SIG-M5 treated with dmso at 0.1 percent for 504 hours (cell line): ENCODE data around the gene PCED1A.
A peak's percentile ranks its signal among the peaks of the same experiment; 100 is the strongest.

Experiments
- DNase-seq: peaks from one replicate; lab custom pipeline; 2025; ENCODE audit not compliant: unreplicated experiment; lab: John Stamatoyannopoulos, UW

Gene PCED1A, protein sequence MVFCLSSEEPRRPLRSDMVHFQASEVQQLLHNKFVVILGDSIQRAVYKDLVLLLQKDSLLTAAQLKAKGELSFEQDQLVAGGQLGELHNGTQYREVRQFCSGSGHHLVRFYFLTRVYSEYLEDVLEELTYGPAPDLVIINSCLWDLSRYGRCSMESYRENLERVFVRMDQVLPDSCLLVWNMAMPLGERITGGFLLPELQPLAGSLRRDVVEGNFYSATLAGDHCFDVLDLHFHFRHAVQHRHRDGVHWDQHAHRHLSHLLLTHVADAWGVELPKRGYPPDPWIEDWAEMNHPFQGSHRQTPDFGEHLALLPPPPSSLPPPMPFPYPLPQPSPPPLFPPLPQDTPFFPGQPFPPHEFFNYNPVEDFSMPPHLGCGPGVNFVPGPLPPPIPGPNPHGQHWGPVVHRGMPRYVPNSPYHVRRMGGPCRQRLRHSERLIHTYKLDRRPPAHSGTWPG

GRCh38 chr20:2840138-2840966 lies at the start of gene PCED1A, which contains the start of gene VPS16:
Gene PCED1A (minus strand): TSS chr20:2840655. CDS start chr20:2839912, 743 bp downstream.
Gene VPS16 (plus strand): TSS chr20:2840745. CDS start chr20:2840775, 30 bp downstream.
- peak; percentile 76 for DNase-seq

GRCh38 chr20:2889797-2890196 lies 49.3 kb upstream of the PCED1A start:
- DNase-seq: no peak

- DNase-seq: no peak
These were observed 48.8 kb upstream of the PCED1A start for GRCh38 chr20:2889209-2889608.

DNA sequence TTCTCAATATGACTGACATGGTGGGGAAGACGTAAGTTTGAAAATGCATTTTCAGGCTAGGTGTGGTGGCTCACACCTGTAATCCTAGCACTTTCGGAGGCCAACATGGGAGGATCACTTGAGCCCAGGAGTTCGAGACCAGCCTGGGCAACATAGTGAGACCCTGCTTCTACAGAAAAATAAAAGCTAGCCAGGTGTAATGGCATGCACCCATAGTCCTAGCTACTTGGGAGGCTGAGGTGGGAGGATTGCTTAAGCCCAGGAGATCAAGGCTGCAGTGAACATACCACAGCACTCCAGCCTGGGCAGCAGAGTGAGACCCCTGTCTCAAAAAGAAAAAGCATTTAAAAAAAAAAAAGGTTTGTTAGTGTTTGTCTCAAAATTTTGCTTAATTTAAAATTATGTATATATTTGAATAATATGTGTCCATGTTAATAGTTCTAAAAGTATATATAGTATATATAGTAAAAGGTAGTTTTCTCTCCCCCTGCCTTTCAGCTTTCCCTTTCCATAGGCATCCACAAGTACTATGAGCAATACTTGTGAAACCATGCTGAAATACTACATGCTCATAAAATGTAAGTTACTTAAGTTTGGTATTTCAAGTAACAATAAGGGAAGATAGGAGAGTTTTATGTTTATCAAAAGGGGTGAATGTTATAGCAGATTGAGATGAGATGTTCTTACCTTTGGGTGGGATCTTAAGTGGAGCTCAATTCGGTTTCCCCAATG lies 47.9 kb upstream of the PCED1A start:
- DNase-seq: peak; percentile 11

DNA sequence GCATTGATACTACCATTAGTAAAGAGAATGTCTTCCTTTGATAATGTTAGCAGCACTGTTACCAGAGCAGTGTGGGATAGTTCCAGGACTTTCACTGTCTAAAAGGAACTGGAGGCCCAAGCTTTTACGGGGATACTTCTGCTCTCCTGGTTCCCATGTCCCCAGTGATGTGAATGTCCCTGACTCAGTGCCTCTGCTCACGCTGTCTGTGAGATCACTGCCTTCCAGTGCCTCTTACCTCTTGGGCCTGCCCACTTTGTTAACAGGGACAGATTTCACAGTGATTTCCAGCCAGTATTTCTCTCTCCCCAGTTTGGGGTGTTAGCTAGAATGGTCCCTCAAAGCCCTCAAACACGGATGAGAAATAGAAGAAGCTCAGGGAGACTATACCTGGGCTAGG lies 47.3 kb upstream of the PCED1A start:
- DNase-seq: no peak

GRCh38 chr20:2883726-2884637 lies 43.5 kb upstream of the PCED1A start:
- DNase-seq: no peak

DNA sequence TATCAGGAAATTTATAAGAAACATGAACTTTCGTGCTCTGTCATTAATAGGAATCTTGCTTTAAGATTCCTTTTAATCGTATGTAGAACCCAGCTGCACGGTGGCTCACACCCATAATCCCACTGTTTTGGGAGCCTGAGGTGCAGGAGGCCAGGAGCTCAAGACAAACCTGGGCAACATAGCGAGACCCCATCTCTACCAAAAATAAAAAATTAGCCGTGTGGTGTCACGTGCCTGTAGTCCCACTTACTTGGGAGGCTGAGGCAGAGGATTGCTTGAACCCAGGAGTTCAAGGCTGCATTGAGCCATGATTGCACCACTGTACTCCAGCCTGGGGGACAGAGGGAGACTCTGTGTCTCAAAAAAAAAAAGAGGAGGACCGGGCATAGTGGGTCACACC lies 40.2 kb upstream of the PCED1A start:
- DNase-seq: no peak

- DNase-seq: no peak
These were observed 38.7 kb upstream of the PCED1A start for GRCh38 chr20:2879146-2879545.

- no peak for DNase-seq
These were observed 38.1 kb upstream of the PCED1A start for GRCh38 chr20:2878515-2878914.

DNA sequence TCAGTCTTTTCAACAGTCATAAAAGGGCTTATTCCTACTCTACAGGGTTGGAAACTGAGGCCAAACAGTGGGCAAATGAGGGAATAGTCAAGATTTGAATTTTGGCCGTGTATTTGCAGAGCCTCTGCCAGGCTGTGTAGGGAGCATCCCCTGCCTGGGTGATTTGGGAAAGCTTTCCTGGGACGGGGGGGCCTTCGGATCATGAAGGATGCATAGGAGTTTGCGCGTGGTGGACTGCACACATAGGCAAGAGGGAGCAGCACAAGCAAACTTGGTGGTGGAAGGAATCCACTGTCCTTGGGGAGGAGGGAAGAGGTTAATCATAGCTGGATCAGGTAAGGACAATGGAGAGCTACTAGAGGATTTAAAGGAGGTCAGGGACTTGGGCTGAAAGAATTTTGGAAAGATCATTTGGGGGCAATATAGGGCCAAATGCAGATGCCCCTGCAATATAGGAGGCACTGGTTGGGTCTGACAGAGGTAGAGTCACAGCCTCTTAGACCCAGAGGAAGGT lies 35.3 kb upstream of the PCED1A start:
- DNase-seq: no peak

DNA sequence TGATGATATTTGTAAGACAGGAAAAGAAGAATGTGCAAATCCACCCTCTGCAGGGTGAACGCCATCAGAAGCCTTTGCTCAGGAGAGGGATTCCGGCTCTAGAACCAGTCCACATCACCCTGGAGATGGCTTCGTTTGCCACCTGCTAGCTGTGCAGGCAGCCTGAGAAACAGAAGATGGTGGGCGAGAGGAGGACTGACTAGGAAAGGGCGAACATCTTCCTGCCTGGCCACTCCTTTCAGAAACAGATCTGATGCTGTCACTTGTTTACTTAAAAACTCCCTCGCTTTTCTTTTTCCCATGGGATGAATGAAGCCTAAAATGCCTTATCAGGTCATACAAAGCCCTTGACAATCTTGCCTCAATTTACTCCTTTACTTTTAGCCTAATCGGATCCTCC lies 34.0 kb upstream of the PCED1A start:
- DNase-seq: no peak

DNA sequence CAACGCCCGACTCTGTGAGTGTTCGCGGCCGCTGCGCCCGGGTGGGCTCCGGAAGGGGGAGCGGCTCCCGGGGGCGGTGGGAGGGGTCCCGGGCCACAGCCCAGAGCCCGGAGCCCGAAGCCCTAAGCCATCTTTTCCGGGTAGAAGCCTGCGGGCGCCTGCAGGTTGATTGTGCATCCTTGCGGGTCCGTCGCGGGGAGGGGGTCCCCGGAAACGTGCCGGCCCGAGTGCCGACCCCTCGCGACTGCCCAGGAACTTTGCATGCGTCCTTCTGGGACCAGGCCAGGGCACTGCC lies 33.2 kb upstream of the PCED1A start:
- DNase-seq: no peak

- DNase-seq: peak; percentile 91
These were observed 32.7 kb upstream of the PCED1A start, which contains the start of gene PTPRA for GRCh38 chr20:2873010-2873746. Gene PTPRA (plus strand): TSS chr20:2873481. CDS start chr20:2964278, 90,797 bp downstream.

GRCh38 chr20:2872459-2873009 lies 32.1 kb upstream of the PCED1A start:
- DNase-seq: peak; percentile 52

DNA sequence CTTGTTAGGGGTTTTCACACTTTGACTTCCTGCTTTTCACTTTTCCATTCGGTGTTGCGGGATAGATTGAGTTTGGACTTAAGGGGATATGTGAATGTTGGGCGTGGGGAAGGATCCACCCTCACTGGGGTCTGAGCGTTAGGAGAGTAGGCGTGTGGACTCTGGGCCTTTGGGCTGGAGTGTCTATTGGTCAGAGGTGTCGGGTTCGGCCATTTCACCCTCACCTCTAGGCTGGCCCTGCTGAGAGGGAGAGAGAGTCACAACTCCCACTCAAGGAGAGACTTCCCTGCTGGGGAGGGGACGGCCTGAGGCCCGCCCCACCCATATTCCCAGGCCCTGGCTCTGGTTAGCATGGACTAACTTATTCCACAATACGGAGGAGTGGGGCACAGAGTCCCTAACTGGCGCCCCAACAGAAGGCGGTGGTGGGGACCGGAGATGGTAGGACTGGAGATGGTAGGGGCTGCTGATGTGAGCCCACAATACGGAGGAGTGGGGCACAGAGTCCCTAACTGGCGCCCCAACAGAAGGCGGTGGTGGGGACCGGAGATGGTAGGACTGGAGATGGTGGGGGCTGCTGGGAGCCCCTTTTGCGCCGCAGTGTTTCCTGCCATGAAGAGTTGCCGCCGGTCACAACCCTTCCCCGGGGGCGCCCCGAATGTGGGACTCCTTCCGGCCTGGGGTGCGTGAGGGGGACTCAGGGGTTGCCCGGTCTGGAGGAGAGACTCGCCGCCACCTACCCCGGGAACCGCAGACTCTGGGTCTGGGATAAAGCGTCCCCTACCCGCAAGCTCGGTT lies 31.4 kb upstream of the PCED1A start:
- no peak for DNase-seq

DNA sequence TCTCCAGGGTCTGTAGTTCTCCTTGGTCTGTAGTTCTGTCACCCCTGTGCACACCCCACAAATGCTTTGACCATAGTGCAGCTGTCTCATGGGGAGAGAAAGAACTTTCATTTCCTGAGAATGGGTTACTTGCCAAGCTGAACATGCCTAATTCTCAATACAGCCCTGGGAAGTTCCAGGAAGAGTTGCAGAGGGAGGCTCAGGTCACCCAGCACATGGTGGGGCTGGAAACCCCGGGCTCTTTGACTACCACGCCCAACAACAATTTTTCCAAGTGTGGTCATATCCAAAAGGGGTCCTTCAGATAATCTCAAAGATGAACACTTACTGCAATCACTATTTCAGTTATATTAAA lies 30.6 kb upstream of the PCED1A start:
- no peak for DNase-seq

DNA sequence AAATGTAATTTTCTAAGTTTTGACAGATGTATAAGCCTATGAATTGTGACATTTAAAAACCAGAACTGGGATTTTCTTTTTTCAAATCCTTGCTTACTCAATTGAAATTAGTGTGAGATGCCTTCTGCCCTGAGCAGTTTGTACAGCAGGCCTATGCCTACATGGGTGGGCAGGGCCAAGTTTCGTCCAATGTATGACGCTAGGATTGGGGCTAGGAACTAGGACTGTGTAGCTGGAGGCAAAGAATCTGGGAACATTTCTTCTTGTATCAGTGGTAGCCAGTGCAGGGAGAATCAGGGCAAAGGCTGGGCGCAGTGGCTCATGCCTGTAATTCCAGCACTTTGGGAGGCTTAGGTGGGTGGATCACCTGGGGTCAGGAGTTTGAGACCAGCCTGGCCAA lies 28.9 kb upstream of the PCED1A start:
- DNase-seq: no peak

DNA sequence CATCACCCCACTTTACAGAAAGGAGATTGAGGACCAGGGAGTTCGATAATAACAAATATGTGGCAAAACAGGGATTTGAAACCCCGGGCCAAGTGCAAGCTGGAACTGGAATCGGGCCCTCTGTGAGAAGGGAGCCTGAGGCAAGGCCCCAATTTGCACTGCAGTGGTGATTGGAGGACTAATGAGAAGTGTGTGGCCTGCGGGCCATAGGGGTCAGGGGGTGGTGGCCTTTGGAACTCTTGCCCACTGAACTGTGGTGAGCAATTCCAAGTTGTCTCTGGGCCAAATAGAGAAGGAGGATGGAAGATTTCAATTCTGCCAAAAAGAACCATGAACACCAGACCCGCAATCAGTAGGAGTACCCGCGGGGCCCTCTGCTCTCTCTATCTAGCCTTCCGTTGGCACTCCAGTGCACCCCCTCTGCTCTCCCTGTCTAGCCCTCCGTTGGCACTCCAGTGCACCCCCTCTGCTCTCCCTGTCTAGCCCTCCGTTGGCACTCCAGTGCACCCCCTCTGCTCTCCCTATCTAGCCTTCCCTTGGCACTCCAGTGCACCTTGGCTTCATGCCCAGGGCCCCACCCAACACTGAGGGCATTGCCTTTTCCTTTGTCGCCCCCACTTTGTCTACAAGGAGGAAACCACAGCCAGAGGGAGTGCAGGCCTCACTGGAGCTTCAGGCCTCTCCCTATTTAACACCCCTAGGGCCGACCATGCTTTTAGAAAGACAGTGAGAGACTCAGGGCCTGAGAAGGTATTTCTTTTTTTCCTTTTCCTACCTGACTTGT lies 26.8 kb upstream of the PCED1A start:
- no peak for DNase-seq
